ENCODE results near the gene FAM13C.

The FAM13C gene

GRCh38 chr10:59283456-59284091 is 78.8 kb downstream of the FAM13C start:
- no peak for TF ChIP-seq CTCF (IDR thresholded peaks at IDR 0.05; ENCODE audit: low read depth, low read length)
- no peak for DNase-seq (ENCODE audit: extremely low read depth, low read depth)

- DNase-seq (ENCODE audit: extremely low read depth, low read depth) = no peak
- TF ChIP-seq CTCF (IDR thresholded peaks at IDR 0.05; ENCODE audit: low read depth, low read length) = no peak
Measured at GRCh38 chr10:59281861-59282260, 80.5 kb downstream of the FAM13C start.

GRCh38 chr10:59279991-59280505 is 82.3 kb downstream of the FAM13C start:
- no peak for DNase-seq (ENCODE audit: extremely low read depth, low read depth)
- no peak for TF ChIP-seq CTCF (IDR thresholded peaks at IDR 0.05; ENCODE audit: low read depth, low read length)

- TF ChIP-seq CTCF (IDR thresholded peaks at IDR 0.05; ENCODE audit: low read depth, low read length) = no peak
Measured at GRCh38 chr10:59279476-59279875, 82.9 kb downstream of the FAM13C start.

GRCh38 chr10:59276919-59277318 is 85.4 kb downstream of the FAM13C start:
- no peak for TF ChIP-seq CTCF (IDR thresholded peaks at IDR 0.05; ENCODE audit: low read depth, low read length)
- DNase-seq (ENCODE audit: extremely low read depth, low read depth) = no peak

More at GRCh38 chr10:59279476-59279875, 82.9 kb downstream of the FAM13C start:
- no peak for DNase-seq (ENCODE audit: extremely low read depth, low read depth)

GRCh38 chr10:59276133-59276532 is 86.2 kb downstream of the FAM13C start:
- no peak for TF ChIP-seq CTCF (IDR thresholded peaks at IDR 0.05; ENCODE audit: low read depth, low read length)
- DNase-seq (ENCODE audit: extremely low read depth, low read depth) = no peak

GRCh38 chr10:59273445-59273844 is 88.9 kb downstream of the FAM13C start:
- TF ChIP-seq CTCF (IDR thresholded peaks at IDR 0.05; ENCODE audit: low read depth, low read length) = no peak
- DNase-seq (ENCODE audit: extremely low read depth, low read depth) = no peak
